Measurements from ENCODE around the gene YARS1.
A peak's percentile ranks its signal among the peaks of the same experiment; 100 is the strongest.

Gene YARS1

DNA sequence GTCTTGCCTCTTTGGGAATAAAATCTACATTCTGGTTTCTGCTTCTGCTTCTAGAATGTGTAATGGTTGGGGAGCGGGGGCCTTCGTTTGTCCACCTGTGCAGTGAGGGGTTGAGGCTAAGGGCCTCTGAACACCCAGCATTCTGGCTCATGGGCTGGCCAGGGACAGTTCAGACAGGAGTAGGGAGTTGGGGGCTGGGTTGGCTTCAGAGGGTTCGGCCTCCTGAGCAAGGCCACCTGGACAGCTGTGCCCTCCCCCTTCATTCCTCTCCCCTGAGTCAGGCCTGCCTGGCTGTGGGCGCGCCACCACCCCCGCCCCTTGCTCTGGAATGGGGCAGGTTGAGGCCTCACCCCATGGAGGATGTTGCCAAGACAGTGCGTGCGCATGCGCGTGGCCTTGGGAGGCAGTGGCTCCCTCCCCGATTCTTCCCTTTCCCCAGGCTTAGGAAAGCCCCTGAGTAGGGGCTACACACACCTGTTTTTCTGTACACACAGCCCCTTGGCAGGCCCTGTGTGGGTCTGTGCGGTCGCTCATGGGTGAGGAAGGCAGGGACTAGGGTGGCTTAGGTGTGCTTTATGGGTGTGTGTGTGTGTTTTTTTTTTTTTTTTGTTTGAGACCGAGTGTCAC lies 57.0 kb downstream of the YARS1 start:
- no peaks in the 10 kb centered on the region for H3K27me3 ChIP-seq (ENCODE audit: insufficient read depth, insufficient read length)
- TF ChIP-seq SUZ12 (IDR thresholded peaks at IDR 0.05; ENCODE audit: extremely low read depth, insufficient read depth, insufficient read length) (no peak), ZNF274 (IDR thresholded peaks at IDR 0.05; ENCODE audit: low read depth, low read length) (no peak), YY1 (IDR thresholded peaks at IDR 0.05; ENCODE audit: insufficient read depth, insufficient read length) (no peak)
- H3K36me3 ChIP-seq (ENCODE audit: insufficient read depth, insufficient read length, low read length), result peaks cover 20% of the 10 kb centered on the region
- peak overlapping the region; percentile 66 for H3K9ac ChIP-seq (ENCODE audit: insufficient read length, low read depth)
- DNase-seq (ENCODE audit: low read depth, low spot score), result peak; percentile 99
- H3K4me1 ChIP-seq (ENCODE audit: insufficient read depth, insufficient read length), result peaks cover 44% of the 10 kb centered on the region
- no peak overlapping the region for H3K4me3 ChIP-seq (ENCODE audit: insufficient read length, low read depth)
- no peaks in the 10 kb centered on the region for H3K9me3 ChIP-seq (ENCODE audit: insufficient read depth, low read length)

- peaks cover 41% of the 10 kb centered on the region for H3K4me1 ChIP-seq (ENCODE audit: insufficient read depth, insufficient read length)
- peak overlapping the region; percentile 66 for H3K9ac ChIP-seq (ENCODE audit: insufficient read length, low read depth)
- no peak for DNase-seq (ENCODE audit: low read depth, low spot score)
- peaks cover 20% of the 10 kb centered on the region for H3K36me3 ChIP-seq (ENCODE audit: insufficient read depth, insufficient read length, low read length)
- TF ChIP-seq SUZ12 (IDR thresholded peaks at IDR 0.05; ENCODE audit: extremely low read depth, insufficient read depth, insufficient read length) (no peak), YY1 (IDR thresholded peaks at IDR 0.05; ENCODE audit: insufficient read depth, insufficient read length) (no peak), ZNF274 (IDR thresholded peaks at IDR 0.05; ENCODE audit: low read depth, low read length) (no peak)
- no peaks in the 10 kb centered on the region for H3K9me3 ChIP-seq (ENCODE audit: insufficient read depth, low read length)
- H3K27me3 ChIP-seq (ENCODE audit: insufficient read depth, insufficient read length), result no peaks in the 10 kb centered on the region
- H3K4me3 ChIP-seq (ENCODE audit: insufficient read length, low read depth), result no peak overlapping the region
These were observed 57.6 kb downstream of the YARS1 start for GRCh38 chr1:32759521-32759981.

DNA sequence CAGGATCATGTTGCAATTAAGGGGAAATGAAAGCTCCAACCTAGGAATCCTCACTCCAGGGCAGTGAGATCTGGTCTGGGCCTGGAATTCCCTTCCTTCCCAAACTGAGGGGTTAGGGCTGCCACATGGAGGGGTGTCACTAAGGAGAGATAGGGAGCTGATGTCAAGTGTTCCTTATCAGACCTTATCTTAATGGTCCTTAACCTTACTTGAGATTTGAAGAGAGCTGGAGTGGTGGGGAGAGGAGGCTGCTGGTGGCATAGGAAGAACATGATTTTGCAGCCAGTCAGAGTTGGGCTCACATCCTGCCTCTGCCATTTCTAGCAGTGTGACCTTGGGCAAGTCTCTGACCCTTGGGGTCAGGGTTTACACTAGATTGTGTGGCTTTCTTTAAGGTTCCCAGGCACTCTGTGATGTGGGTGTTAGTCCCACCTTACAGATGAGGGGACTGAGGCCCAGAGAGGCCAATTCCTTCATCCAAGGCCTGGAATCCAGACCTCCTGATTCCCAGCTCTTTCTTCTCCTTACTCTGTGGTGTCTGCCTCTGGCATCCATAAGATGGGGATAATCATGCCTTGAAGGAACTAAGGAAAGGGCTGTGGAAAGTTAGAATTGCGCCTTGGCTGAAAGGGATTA lies 58.2 kb downstream of the YARS1 start:
- TF ChIP-seq YY1 (IDR thresholded peaks at IDR 0.05; ENCODE audit: insufficient read depth, insufficient read length) (no peak), SUZ12 (IDR thresholded peaks at IDR 0.05; ENCODE audit: extremely low read depth, insufficient read depth, insufficient read length) (no peak), ZNF274 (IDR thresholded peaks at IDR 0.05; ENCODE audit: low read depth, low read length) (no peak)
- DNase-seq (ENCODE audit: low read depth, low spot score), result no peak
- Histone ChIP-seq H3K9me3 (ENCODE audit: insufficient read depth, low read length) (no peaks in the 10 kb centered on the region), H3K36me3 (ENCODE audit: insufficient read depth, insufficient read length, low read length) (peaks cover 18% of the 10 kb centered on the region), H3K4me1 (ENCODE audit: insufficient read depth, insufficient read length) (peaks cover 41% of the 10 kb centered on the region), H3K27me3 (ENCODE audit: insufficient read depth, insufficient read length) (no peaks in the 10 kb centered on the region), H3K4me3 (ENCODE audit: insufficient read length, low read depth) (no peak overlapping the region), H3K9ac (ENCODE audit: insufficient read length, low read depth) (peak overlapping the region; percentile 66)

GRCh38 chr1:32758177-32758794 lies 58.9 kb downstream of the YARS1 start:
- peaks cover 14% of the 10 kb centered on the region for H3K36me3 ChIP-seq (ENCODE audit: insufficient read depth, insufficient read length, low read length)
- H3K4me1 ChIP-seq (ENCODE audit: insufficient read depth, insufficient read length), result peaks cover 41% of the 10 kb centered on the region
- H3K27me3 ChIP-seq (ENCODE audit: insufficient read depth, insufficient read length), result no peaks in the 10 kb centered on the region
- DNase-seq (ENCODE audit: low read depth, low spot score), result no peak
- no peaks in the 10 kb centered on the region for H3K9me3 ChIP-seq (ENCODE audit: insufficient read depth, low read length)
- no peak overlapping the region for H3K4me3 ChIP-seq (ENCODE audit: insufficient read length, low read depth)
- TF ChIP-seq YY1 (IDR thresholded peaks at IDR 0.05; ENCODE audit: insufficient read depth, insufficient read length) (no peak), ZNF274 (IDR thresholded peaks at IDR 0.05; ENCODE audit: low read depth, low read length) (no peak), SUZ12 (IDR thresholded peaks at IDR 0.05; ENCODE audit: extremely low read depth, insufficient read depth, insufficient read length) (no peak)
- peak overlapping the region; percentile 66 for H3K9ac ChIP-seq (ENCODE audit: insufficient read length, low read depth)

DNA sequence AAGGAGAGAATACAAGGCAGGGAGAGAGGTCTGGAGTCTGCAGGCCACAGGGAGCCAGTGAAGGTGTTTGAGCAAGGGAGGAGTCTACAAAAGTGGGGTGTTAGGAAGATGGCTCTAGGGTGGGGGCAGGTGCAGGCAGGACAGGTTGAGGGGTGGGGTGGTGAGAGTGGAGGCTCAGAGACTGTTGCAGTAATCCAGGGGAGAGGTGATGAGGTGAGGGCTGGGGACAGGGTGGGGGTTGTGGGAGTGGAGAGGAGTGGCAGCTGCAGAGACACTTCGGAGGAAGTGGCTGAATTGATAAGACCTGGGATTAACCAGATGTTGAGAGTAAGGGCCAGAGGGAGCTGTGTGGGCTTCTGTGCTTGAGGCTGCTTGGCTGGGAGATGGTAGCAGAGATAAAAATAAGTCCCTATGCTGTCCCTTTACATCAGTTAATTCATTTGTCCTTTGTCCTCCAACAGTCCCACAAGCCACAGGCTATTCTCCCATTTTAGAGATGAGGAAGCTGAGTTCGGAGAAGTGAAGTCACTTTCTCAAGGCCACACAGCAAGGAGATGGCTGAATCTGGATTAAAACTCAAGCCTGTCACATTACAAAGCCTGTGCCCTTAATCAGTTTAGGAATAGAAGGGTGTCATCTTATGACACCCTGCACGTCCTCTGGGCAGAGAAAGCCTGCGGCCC lies 59.8 kb downstream of the YARS1 start:
- peaks cover 12% of the 10 kb centered on the region for H3K36me3 ChIP-seq (ENCODE audit: insufficient read depth, insufficient read length, low read length)
- H3K27me3 ChIP-seq (ENCODE audit: insufficient read depth, insufficient read length), result no peaks in the 10 kb centered on the region
- H3K4me3 ChIP-seq (ENCODE audit: insufficient read length, low read depth), result no peak overlapping the region
- H3K9ac ChIP-seq (ENCODE audit: insufficient read length, low read depth), result no peak overlapping the region
- peaks cover 41% of the 10 kb centered on the region for H3K4me1 ChIP-seq (ENCODE audit: insufficient read depth, insufficient read length)
- TF ChIP-seq SUZ12 (IDR thresholded peaks at IDR 0.05; ENCODE audit: extremely low read depth, insufficient read depth, insufficient read length) (no peak), YY1 (IDR thresholded peaks at IDR 0.05; ENCODE audit: insufficient read depth, insufficient read length) (no peak), ZNF274 (IDR thresholded peaks at IDR 0.05; ENCODE audit: low read depth, low read length) (no peak)
- DNase-seq (ENCODE audit: low read depth, low spot score), result no peak
- no peaks in the 10 kb centered on the region for H3K9me3 ChIP-seq (ENCODE audit: insufficient read depth, low read length)

DNA sequence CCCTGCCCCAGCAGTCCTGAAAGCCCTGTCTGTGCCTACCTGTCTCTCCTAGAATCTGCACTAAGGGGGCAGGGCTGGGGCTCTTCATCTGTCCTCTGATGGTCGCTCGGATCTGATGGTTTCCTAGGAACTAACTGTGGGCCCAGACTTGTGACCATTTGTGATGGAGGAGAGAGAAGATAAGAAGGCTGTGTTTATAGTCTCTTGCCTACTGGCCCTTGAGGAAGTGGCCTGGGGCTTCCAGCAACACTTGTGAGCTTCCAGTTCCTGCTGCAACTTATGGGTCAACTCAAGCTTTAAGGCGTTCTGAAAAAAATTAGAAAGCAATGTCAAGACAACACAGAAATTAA lies 61.4 kb downstream of the YARS1 start:
- H3K9ac ChIP-seq (ENCODE audit: insufficient read length, low read depth), result peak overlapping the region; percentile 76

More for the DNA sequence above, 61.4 kb downstream of the YARS1 start:
- H3K36me3 ChIP-seq (ENCODE audit: insufficient read depth, insufficient read length, low read length), result peaks cover 23% of the 10 kb centered on the region
- TF ChIP-seq ZNF274 (IDR thresholded peaks at IDR 0.05; ENCODE audit: low read depth, low read length), result no peak
- TF ChIP-seq YY1 (IDR thresholded peaks at IDR 0.05; ENCODE audit: insufficient read depth, insufficient read length), result no peak
- no peak for TF ChIP-seq SUZ12 (IDR thresholded peaks at IDR 0.05; ENCODE audit: extremely low read depth, insufficient read depth, insufficient read length)
- peak overlapping the region; percentile 90 for H3K4me3 ChIP-seq (ENCODE audit: insufficient read length, low read depth)
- no peaks in the 10 kb centered on the region for H3K9me3 ChIP-seq (ENCODE audit: insufficient read depth, low read length)
- DNase-seq (ENCODE audit: low read depth, low spot score), result no peak
- H3K4me1 ChIP-seq (ENCODE audit: insufficient read depth, insufficient read length), result peaks cover 34% of the 10 kb centered on the region
- H3K27me3 ChIP-seq (ENCODE audit: insufficient read depth, insufficient read length), result no peaks in the 10 kb centered on the region
